ENCODE data around the gene FCN3.

DNA sequence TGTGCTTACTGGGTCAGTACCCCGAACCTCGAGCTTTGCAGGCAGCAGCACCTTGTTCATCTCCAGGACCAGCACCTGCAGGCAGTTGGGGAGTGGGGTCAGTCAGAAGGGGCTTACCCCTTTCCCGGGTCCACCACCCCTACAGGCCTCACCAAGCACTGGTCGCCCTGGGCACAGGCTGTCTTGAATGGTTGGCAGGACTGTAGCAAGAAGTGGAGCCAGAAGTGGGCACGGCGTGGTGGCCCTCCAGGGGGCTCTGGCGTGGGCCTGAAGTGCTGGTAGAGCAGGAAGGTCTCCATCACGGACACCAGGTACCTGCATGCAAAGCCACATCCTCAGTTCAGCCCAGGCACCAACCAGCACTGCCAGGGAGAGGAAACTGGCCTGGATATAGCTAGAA is 13.1 kb downstream of the FCN3 start:
- TF ChIP-seq CTCF (IDR thresholded peaks at IDR 0.05) (no peak), POLR2A (IDR thresholded peaks at IDR 0.05) (no peak)
